GM18499 (cell line): ENCODE results near the gene ZNF573.

ENCODE experiments used
- ATAC-seq: cut with Tn5 transposase; IDR thresholded peaks from one replicate; pipeline ENCODE4 v1.9.1; 2021; ENCODE audit warnings: moderate number of reproducible peaks; ENCODE audit not compliant: insufficient read depth, unreplicated experiment

The ZNF573 gene

GRCh38 chr19:37698216-37698615, 81.2 kb downstream of the ZNF573 start:
- no peak for ATAC-seq

DNA sequence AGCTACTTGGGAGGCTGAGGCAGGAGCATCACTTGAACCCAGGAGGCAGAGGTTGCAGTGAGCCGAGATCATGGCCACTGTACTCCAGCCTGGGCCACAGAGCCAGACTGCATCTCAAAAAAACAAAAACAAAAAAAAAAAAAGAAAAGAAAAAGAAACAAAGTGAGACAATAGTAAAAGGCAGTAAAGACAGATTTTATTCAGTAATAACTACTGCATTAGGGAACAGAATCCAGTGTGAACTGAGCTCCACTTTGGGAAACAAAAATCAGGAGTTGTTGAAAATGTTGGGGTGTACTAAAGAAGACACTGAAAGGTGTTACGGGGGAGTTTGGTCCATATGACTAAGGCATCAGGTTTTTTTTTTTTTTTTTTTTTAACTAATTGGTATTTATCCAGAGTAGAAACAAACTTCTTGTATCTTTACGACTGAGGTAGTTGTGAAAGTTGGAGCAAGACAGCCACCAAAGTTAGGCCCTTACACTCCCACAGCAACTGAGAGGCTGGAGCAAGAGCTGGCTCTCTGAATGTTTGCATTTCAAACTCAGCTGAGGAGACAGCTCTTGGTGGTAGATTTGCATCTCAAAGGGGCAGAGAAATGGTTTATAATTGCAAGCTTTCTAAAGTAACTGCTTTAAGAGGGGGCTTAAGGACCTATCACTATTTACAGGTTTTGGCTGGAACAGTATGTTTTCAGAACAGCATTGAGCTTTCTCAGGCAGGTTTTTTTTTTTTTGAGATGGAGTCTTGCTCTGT, 84.1 kb downstream of the ZNF573 start:
- ATAC-seq, result no peak

- no peak for ATAC-seq
Measured at GRCh38 chr19:37692956-37693620, 86.3 kb downstream of the ZNF573 start.

- no peak for ATAC-seq
Measured at GRCh38 chr19:37691881-37692504, 87.4 kb downstream of the ZNF573 start.
